ENCODE data around the gene OTOG. TPM values are rescaled to one million over a fixed set of nuclear protein-coding genes. Genes with fewer than 3 reads are reported as not detected.

The OTOG gene
- total RNA-seq, 6 experiments from 2014 or later = not detected

DNA sequence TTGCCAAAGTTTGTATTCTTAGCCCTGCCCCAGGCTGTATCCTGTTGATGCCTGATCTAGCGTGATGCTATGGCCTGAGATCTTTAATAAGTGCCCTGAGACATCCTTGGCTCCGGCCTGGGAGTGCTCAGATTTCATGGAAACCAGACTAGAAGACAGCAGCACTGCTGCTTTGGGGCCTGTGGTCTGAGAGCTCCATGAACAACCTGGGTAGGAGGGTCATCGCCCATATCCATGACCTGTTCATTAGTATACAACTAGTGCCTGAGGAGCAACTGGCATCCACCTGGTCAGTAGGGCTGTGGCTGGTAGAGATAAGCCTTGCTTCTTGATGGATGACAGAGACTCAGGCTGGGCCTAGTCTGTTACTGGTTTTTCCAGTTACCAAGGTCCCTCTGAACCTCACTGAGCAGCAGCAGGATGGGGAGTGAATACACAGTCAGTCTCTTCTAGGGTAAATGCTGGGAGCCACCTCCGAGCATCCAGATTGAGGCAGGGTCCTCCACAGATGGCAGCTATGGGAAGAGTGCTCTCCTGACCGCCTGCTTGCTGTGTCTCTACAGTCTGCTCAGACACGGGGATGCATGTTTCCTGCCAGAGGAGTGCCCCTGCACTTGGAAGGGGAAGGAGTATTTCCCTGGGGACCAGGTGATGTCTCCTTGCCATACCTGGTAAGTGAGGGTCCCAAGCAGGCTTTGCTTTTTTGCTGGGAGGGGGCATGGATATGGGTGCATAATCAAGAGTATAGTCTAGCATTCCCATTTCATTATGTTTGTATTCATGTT, 39.0 kb downstream of the OTOG start:
- no peaks in the 10 kb centered on the region for H3K4me1 ChIP-seq
- 47% methylated on average over 3 of the region's 6 CpGs for WGBS (ENCODE audit: insufficient coverage, low coverage, low lambda C conversion rate, missing lambda C conversion rate)
- no peak for TF ChIP-seq POLR2A (IDR thresholded peaks at IDR 0.05)
- TF ChIP-seq, protein P1, sequence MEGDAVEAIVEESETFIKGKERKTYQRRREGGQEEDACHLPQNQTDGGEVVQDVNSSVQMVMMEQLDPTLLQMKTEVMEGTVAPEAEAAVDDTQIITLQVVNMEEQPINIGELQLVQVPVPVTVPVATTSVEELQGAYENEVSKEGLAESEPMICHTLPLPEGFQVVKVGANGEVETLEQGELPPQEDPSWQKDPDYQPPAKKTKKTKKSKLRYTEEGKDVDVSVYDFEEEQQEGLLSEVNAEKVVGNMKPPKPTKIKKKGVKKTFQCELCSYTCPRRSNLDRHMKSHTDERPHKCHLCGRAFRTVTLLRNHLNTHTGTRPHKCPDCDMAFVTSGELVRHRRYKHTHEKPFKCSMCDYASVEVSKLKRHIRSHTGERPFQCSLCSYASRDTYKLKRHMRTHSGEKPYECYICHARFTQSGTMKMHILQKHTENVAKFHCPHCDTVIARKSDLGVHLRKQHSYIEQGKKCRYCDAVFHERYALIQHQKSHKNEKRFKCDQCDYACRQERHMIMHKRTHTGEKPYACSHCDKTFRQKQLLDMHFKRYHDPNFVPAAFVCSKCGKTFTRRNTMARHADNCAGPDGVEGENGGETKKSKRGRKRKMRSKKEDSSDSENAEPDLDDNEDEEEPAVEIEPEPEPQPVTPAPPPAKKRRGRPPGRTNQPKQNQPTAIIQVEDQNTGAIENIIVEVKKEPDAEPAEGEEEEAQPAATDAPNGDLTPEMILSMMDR (IDR thresholded peaks at IDR 0.05) = no peak
- H3K9me3 ChIP-seq = no peaks in the 10 kb centered on the region
- ATAC-seq = peak in 1 of 4 donors; percentile 21
- H3K4me3 ChIP-seq = no peak overlapping the region
- H3K27ac ChIP-seq = no peak overlapping the region
- H3K27me3 ChIP-seq = no peaks in the 10 kb centered on the region
- H3K36me3 ChIP-seq = no peaks in the 10 kb centered on the region
- intact Hi-C loops (cut with DNase I) = no loop called here
- DNase-seq = peak in 1 of 3 donors; percentile 16

DNA sequence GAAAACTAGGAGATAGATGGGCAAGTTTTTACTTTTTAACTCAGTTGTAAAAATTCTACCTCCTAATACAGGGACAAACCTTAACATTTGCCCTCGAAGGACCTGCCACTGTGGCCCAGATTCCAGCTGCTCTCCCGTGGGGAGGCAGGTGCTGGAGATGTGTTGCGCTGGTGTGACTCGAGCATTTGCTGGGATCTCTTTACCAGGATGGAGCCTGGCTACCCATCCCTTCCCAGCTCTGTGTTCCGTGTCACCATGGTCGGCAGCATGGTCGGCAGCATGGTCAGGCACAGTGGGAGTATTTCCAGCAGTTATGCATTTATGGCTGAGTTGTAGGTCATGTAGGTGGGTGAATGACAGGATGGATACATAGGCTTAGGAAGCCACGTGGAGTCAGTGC, 41.1 kb downstream of the OTOG start:
- no peaks in the 10 kb centered on the region for H3K27me3 ChIP-seq
- H3K27ac ChIP-seq = no peak overlapping the region
- H3K9me3 ChIP-seq = no peaks in the 10 kb centered on the region
- TF ChIP-seq, protein P1 (IDR thresholded peaks at IDR 0.05) = no peak
- TF ChIP-seq POLR2A (IDR thresholded peaks at IDR 0.05) = no peak
- H3K36me3 ChIP-seq = no peaks in the 10 kb centered on the region
- 37% methylated on average over 2 of the region's 8 CpGs for WGBS (ENCODE audit: insufficient coverage, low coverage, low lambda C conversion rate, missing lambda C conversion rate)
- no peaks in the 10 kb centered on the region for H3K4me1 ChIP-seq
- DNase-seq (peak in 1 of 3 donors; percentile 16), ATAC-seq (no peak)
- no peak overlapping the region for H3K4me3 ChIP-seq
- intact Hi-C loops (cut with DNase I) = no loop called here

DNA sequence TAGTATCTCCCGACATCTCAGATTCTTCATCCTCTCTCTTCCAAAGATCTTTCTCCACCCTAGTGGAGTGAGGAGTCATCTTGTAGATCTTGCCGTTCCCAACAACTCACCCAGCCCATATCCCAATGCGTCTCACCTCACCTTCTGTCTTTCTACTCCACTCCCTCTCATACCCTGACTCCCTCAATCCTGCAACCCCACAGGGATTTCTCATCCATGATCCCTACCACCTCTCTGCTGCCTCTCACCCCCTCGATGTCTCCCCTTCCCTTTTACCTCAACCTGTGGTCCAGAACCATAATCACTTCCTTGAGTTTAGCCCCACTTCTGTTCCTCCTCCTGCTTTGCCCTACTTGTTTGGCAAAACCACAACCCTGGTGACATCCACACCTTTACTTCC, 41.7 kb downstream of the OTOG start:
- no peaks in the 10 kb centered on the region for H3K4me1 ChIP-seq
- no peaks in the 10 kb centered on the region for H3K36me3 ChIP-seq
- no peaks in the 10 kb centered on the region for H3K27me3 ChIP-seq
- TF ChIP-seq, protein P1 (IDR thresholded peaks at IDR 0.05) = no peak
- no peak for TF ChIP-seq POLR2A (IDR thresholded peaks at IDR 0.05)
- intact Hi-C loops (cut with DNase I) = no loop called here
- ATAC-seq (no peak), DNase-seq (no peak)
- H3K27ac ChIP-seq = no peak overlapping the region
- H3K4me3 ChIP-seq = no peak overlapping the region
- no peaks in the 10 kb centered on the region for H3K9me3 ChIP-seq
- 72% methylated on average over 4 of the region's 4 CpGs for WGBS (ENCODE audit: insufficient coverage, low coverage, low lambda C conversion rate, missing lambda C conversion rate)

DNA sequence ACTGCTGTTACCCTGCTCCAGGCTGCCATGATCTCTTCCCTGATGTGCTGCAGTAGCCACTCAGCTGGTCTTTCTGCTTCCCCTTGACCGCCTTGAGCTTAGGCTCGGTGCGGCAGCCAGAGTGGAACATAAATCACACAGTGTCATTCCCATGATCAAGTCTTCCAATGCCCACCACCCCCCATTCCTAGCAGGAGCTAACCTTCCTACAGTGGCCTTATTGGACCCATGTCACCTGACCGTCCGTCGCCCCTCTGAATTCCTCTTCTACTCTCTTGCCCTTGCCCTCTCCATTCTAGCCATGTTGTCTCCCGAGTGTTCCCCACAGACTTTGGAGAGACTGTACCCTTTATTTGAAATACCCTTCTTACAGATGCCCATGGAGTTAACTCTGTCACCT, 43.4 kb downstream of the OTOG start:
- WGBS (ENCODE audit: insufficient coverage, low coverage, low lambda C conversion rate, missing lambda C conversion rate) = 100% methylated on average over 4 of the region's 7 CpGs
- Histone ChIP-seq H3K27ac (no peak overlapping the region), H3K4me1 (no peaks in the 10 kb centered on the region), H3K9me3 (no peaks in the 10 kb centered on the region), H3K4me3 (no peak overlapping the region), H3K27me3 (no peaks in the 10 kb centered on the region), H3K36me3 (no peaks in the 10 kb centered on the region)
- DNase-seq (no peak), ATAC-seq (no peak)
- TF ChIP-seq, protein P1 (IDR thresholded peaks at IDR 0.05) = no peak
- TF ChIP-seq POLR2A (IDR thresholded peaks at IDR 0.05) = no peak
- intact Hi-C loops (cut with DNase I) = no loop called here
